ENCODE results near the gene CEP112.
"Not testable (repeated sequence)": the region's sequence is repeated elsewhere in the genome, so short reads cannot be mapped to it uniquely, and the experiment has no call there.

CEP112 gene

GRCh38 chr17:65811043-65811442 lies 380.9 kb downstream of the CEP112 start:
- no peak overlapping the region for H3K4me3 ChIP-seq (ENCODE audit: low read depth, low read length)
- TF ChIP-seq CTCF (IDR thresholded peaks at IDR 0.05; ENCODE audit: control insufficient read depth, extremely low read depth, insufficient read depth): no peak
- DNase-seq (ENCODE audit: low read depth): no peak

- DNase-seq (ENCODE audit: low read depth): no peak
- H3K4me3 ChIP-seq (ENCODE audit: low read depth, low read length): no peak overlapping the region
- no peak for TF ChIP-seq CTCF (IDR thresholded peaks at IDR 0.05; ENCODE audit: control insufficient read depth, extremely low read depth, insufficient read depth)
These were observed 382.6 kb downstream of the CEP112 start for GRCh38 chr17:65809366-65809765.

GRCh38 chr17:65808566-65808965 lies 383.4 kb downstream of the CEP112 start:
- not testable (repeated sequence) for DNase-seq (ENCODE audit: low read depth); H3K4me3 ChIP-seq (ENCODE audit: low read depth, low read length)

- no peak overlapping the region for H3K4me3 ChIP-seq (ENCODE audit: low read depth, low read length)
- DNase-seq (ENCODE audit: low read depth): no peak
- no peak for TF ChIP-seq CTCF (IDR thresholded peaks at IDR 0.05; ENCODE audit: control insufficient read depth, extremely low read depth, insufficient read depth)
These were observed 384.6 kb downstream of the CEP112 start for GRCh38 chr17:65807361-65807760.

GRCh38 chr17:65801513-65801912 lies 390.4 kb downstream of the CEP112 start:
- no peak for TF ChIP-seq CTCF (IDR thresholded peaks at IDR 0.05; ENCODE audit: control insufficient read depth, extremely low read depth, insufficient read depth)
- H3K4me3 ChIP-seq (ENCODE audit: low read depth, low read length): no peak overlapping the region
- no peak for DNase-seq (ENCODE audit: low read depth)

- H3K4me3 ChIP-seq (ENCODE audit: low read depth, low read length): no peak overlapping the region
- no peak for TF ChIP-seq CTCF (IDR thresholded peaks at IDR 0.05; ENCODE audit: control insufficient read depth, extremely low read depth, insufficient read depth)
- DNase-seq (ENCODE audit: low read depth): no peak
These were observed 391.3 kb downstream of the CEP112 start for GRCh38 chr17:65800655-65801054.

- H3K4me3 ChIP-seq (ENCODE audit: low read depth, low read length): no peak overlapping the region
- TF ChIP-seq CTCF (IDR thresholded peaks at IDR 0.05; ENCODE audit: control insufficient read depth, extremely low read depth, insufficient read depth): no peak
- DNase-seq (ENCODE audit: low read depth): no peak
These were observed 392.1 kb downstream of the CEP112 start for GRCh38 chr17:65799869-65800268.

GRCh38 chr17:65799454-65799853 lies 392.5 kb downstream of the CEP112 start:
- no peak overlapping the region for H3K4me3 ChIP-seq (ENCODE audit: low read depth, low read length)
- no peak for TF ChIP-seq CTCF (IDR thresholded peaks at IDR 0.05; ENCODE audit: control insufficient read depth, extremely low read depth, insufficient read depth)
- no peak for DNase-seq (ENCODE audit: low read depth)
